ENCODE data around the gene ZNF518A. TPM values are rescaled to one million over a fixed set of nuclear protein-coding genes. Genes with fewer than 3 reads are reported as not detected.

ZNF518A gene
- total and polyA plus RNA-seq, 9 of the 15 experiments (the other 6 are each of a cell fraction or from before 2014, with no cell fraction given): 6.3 to 30.0 (median 17.4) TPM

DNA sequence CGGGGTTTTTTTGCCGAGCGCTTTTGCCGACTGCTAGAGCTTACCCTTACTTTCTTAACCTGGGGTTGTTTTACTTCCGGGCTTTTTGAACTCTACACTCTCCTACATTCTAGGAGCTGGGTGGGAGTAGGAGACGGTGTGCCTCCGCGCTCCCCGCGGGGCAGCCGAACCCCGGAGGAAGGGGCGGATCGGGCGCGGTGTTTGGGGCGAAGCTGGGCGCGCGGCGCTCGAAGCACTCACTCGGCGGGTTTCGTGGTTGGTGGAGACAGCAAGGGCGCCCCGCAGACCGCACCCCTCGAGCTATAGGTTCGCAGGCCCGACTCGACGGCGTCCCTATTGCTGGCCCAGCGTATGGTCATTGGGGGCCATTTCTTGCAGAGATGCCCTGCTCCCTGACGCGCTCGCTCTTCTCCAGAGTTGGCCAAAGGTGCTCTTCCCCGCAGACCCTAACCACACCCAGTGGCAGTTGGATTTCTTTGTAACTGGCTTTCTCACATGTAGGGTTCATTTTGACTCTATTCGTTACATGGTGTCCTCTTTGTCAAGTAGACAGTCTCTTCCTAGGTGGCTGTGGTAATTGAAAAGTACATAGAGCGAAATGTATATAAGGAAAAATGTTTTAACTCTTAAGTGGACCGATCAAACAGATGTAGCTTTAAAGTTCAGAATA is 364 bp downstream of the ZNF518A start (continued):
- TF ChIP-seq, protein P1, sequence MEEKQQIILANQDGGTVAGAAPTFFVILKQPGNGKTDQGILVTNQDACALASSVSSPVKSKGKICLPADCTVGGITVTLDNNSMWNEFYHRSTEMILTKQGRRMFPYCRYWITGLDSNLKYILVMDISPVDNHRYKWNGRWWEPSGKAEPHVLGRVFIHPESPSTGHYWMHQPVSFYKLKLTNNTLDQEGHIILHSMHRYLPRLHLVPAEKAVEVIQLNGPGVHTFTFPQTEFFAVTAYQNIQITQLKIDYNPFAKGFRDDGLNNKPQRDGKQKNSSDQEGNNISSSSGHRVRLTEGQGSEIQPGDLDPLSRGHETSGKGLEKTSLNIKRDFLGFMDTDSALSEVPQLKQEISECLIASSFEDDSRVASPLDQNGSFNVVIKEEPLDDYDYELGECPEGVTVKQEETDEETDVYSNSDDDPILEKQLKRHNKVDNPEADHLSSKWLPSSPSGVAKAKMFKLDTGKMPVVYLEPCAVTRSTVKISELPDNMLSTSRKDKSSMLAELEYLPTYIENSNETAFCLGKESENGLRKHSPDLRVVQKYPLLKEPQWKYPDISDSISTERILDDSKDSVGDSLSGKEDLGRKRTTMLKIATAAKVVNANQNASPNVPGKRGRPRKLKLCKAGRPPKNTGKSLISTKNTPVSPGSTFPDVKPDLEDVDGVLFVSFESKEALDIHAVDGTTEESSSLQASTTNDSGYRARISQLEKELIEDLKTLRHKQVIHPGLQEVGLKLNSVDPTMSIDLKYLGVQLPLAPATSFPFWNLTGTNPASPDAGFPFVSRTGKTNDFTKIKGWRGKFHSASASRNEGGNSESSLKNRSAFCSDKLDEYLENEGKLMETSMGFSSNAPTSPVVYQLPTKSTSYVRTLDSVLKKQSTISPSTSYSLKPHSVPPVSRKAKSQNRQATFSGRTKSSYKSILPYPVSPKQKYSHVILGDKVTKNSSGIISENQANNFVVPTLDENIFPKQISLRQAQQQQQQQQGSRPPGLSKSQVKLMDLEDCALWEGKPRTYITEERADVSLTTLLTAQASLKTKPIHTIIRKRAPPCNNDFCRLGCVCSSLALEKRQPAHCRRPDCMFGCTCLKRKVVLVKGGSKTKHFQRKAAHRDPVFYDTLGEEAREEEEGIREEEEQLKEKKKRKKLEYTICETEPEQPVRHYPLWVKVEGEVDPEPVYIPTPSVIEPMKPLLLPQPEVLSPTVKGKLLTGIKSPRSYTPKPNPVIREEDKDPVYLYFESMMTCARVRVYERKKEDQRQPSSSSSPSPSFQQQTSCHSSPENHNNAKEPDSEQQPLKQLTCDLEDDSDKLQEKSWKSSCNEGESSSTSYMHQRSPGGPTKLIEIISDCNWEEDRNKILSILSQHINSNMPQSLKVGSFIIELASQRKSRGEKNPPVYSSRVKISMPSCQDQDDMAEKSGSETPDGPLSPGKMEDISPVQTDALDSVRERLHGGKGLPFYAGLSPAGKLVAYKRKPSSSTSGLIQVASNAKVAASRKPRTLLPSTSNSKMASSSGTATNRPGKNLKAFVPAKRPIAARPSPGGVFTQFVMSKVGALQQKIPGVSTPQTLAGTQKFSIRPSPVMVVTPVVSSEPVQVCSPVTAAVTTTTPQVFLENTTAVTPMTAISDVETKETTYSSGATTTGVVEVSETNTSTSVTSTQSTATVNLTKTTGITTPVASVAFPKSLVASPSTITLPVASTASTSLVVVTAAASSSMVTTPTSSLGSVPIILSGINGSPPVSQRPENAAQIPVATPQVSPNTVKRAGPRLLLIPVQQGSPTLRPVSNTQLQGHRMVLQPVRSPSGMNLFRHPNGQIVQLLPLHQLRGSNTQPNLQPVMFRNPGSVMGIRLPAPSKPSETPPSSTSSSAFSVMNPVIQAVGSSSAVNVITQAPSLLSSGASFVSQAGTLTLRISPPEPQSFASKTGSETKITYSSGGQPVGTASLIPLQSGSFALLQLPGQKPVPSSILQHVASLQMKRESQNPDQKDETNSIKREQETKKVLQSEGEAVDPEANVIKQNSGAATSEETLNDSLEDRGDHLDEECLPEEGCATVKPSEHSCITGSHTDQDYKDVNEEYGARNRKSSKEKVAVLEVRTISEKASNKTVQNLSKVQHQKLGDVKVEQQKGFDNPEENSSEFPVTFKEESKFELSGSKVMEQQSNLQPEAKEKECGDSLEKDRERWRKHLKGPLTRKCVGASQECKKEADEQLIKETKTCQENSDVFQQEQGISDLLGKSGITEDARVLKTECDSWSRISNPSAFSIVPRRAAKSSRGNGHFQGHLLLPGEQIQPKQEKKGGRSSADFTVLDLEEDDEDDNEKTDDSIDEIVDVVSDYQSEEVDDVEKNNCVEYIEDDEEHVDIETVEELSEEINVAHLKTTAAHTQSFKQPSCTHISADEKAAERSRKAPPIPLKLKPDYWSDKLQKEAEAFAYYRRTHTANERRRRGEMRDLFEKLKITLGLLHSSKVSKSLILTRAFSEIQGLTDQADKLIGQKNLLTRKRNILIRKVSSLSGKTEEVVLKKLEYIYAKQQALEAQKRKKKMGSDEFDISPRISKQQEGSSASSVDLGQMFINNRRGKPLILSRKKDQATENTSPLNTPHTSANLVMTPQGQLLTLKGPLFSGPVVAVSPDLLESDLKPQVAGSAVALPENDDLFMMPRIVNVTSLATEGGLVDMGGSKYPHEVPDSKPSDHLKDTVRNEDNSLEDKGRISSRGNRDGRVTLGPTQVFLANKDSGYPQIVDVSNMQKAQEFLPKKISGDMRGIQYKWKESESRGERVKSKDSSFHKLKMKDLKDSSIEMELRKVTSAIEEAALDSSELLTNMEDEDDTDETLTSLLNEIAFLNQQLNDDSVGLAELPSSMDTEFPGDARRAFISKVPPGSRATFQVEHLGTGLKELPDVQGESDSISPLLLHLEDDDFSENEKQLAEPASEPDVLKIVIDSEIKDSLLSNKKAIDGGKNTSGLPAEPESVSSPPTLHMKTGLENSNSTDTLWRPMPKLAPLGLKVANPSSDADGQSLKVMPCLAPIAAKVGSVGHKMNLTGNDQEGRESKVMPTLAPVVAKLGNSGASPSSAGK (IDR thresholded peaks at IDR 0.05): no peak
- TF ChIP-seq NFIC (IDR thresholded peaks at IDR 0.05) (0 out of 2 replicates have a peak, but pooled peaks have one; percentile 4), POLR2G (IDR thresholded peaks at IDR 0.05; ENCODE audit: low read depth, low read length) (peak; percentile 84), ZNF165 (CRISPR knock-in tag; IDR thresholded peaks at IDR 0.05; ENCODE audit: borderline replicate concordance) (no peak), ARHGAP35 (IDR thresholded peaks at IDR 0.05; ENCODE audit: partially characterized antibody) (no peak), CBFA2T2 (conservative IDR thresholded peaks at IDR 0.05) (no peak)
- TF ChIP-seq, protein P2, sequence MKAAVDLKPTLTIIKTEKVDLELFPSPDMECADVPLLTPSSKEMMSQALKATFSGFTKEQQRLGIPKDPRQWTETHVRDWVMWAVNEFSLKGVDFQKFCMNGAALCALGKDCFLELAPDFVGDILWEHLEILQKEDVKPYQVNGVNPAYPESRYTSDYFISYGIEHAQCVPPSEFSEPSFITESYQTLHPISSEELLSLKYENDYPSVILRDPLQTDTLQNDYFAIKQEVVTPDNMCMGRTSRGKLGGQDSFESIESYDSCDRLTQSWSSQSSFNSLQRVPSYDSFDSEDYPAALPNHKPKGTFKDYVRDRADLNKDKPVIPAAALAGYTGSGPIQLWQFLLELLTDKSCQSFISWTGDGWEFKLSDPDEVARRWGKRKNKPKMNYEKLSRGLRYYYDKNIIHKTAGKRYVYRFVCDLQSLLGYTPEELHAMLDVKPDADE (conservative IDR thresholded peaks at IDR 0.05; ENCODE audit: control insufficient read depth, low read depth, low read length): 0 out of 2 replicates have a peak, but pooled peaks have one; percentile 7
- TF ChIP-seq, protein P3, sequence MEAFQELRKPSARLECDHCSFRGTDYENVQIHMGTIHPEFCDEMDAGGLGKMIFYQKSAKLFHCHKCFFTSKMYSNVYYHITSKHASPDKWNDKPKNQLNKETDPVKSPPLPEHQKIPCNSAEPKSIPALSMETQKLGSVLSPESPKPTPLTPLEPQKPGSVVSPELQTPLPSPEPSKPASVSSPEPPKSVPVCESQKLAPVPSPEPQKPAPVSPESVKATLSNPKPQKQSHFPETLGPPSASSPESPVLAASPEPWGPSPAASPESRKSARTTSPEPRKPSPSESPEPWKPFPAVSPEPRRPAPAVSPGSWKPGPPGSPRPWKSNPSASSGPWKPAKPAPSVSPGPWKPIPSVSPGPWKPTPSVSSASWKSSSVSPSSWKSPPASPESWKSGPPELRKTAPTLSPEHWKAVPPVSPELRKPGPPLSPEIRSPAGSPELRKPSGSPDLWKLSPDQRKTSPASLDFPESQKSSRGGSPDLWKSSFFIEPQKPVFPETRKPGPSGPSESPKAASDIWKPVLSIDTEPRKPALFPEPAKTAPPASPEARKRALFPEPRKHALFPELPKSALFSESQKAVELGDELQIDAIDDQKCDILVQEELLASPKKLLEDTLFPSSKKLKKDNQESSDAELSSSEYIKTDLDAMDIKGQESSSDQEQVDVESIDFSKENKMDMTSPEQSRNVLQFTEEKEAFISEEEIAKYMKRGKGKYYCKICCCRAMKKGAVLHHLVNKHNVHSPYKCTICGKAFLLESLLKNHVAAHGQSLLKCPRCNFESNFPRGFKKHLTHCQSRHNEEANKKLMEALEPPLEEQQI (IDR thresholded peaks at IDR 0.05): no peak
- TF ChIP-seq, protein P4, sequence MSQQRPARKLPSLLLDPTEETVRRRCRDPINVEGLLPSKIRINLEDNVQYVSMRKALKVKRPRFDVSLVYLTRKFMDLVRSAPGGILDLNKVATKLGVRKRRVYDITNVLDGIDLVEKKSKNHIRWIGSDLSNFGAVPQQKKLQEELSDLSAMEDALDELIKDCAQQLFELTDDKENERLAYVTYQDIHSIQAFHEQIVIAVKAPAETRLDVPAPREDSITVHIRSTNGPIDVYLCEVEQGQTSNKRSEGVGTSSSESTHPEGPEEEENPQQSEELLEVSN (IDR thresholded peaks at IDR 0.05; ENCODE audit: borderline replicate concordance in 1 of 2, extremely low read depth in 1 of 2, insufficient read depth in 1 of 2, insufficient read length in 1 of 2, low read depth in 1 of 2, low read length in 1 of 2, poor library complexity in 1 of 2, severe bottlenecking in 1 of 2): peak; percentile 38 to 69
